Islet precursor cell (in vitro differentiated cells): ENCODE measurements around the gene PPARA.
A peak's percentile ranks its signal among the peaks of the same experiment; 100 is the strongest.
"Not testable (repeated sequence)": the region's sequence is repeated elsewhere in the genome, so short reads cannot be mapped to it uniquely, and the experiment has no call there.

Source experiments
- DNase-seq: peaks from one replicate; pipeline ENCODE4 v3.0.0-alpha.2; 2018

Gene PPARA

GRCh38 chr22:46176508-46177003, 26.2 kb downstream of the PPARA start:
- DNase-seq, result no peak

DNA sequence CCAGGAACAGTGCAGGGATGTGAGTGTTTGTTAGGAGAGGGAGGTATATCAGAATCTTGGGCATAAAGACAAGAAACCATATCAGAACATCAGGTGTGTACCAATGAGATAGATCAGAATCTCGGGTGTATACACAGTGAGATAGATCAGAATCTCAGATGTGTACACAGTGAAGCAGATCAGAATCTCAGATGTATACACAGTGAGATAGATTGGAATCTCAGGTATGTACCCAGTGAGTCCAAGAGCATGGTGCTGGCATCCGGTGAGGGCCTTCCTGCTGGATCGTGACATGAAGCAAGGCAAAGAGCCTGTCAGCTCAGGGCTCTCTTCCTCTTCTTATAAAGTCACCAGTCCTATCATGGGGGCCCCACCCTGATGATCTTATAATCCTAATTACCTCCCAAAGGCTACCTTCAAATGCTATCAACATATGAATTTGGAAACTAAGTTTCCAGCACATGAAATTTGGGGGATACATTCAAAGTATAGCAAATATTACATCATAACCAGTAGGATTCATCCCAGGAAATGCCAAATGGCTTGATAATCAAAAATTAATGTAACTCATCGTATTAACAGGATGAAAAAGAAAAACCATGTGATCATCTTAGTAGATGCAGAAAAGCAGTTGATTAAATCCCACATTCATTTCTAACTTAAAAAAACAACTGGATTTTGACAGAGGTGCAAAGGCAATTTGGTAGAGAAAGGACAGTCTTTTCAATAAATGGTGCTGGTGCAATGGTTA, 28.6 kb downstream of the PPARA start:
- no peak for DNase-seq

DNA sequence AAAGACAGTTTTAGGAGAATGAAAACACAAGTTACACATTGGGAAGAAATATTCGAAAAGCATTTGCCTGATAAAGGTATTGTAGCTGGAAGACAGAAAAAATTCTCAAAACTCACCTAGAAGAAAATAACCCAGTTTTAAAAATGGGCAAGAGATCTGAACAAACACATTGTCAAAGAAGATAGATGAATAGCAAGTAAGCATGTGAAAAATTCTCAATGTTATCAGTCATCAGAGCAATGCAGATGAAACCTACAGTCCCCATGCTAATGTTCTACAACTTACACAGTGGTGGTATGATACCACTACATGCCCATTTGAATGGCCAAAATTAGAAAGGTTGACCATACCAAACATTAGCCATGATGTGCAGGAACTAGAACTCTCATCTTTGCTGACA, 29.4 kb downstream of the PPARA start:
- no peak for DNase-seq

DNA sequence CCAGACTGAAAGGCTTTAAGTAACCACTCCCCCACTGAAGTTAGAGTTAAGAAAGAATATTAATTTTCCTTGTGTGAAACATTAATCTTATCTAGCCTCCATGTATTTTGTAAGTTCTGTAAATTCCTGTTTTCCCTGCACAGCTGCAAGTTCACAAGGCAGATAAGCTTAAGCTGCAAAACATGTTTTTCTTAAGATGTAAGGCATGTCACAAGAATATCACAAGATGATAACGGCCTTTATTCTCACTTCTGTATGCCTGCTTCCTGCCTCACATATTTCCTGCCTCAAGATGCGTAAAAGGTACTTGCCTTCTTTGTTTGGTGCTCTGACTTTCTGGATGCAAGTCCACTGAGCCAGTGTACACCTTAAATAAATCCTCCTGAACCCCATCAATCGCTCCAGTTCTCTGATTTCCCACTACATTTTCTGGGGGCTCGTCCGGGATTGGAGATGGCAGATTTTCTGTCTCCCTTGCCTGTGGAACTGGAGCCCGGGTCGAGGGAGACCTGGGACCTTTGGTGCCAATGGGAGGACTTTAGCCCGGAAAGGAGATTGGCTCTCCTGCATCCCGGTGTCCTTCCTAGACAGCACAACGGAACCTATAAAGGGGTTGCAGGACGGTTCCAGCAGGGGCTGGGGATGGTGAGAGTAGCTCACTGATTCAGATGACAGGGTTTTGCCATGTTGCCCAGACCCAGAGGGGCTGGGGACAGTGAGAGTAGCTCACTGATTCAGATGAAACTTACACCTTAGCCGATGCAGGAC, 30.2 kb downstream of the PPARA start:
- no peak for DNase-seq

DNA sequence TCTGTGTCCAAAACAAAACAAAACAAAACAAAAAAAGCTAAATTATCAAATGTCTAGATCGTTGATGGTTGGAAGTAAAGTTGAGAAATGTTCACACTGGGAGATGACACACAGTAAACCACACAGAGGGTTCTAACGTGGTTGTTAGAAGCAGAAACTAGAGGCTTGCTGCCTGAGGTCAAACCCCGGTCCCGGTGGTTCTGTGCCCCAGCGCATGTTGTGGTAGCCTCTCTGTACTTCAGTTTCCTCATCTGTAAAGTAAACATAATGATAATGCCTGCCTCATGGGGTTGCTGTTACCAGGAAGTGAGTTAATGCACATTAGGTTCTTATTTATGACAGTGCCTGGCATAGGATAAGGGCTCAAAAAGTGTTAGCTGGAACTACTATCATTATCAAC, 33.4 kb downstream of the PPARA start:
- no peak for DNase-seq

GRCh38 chr22:46185283-46185682, 35.0 kb downstream of the PPARA start:
- no peak for DNase-seq

DNA sequence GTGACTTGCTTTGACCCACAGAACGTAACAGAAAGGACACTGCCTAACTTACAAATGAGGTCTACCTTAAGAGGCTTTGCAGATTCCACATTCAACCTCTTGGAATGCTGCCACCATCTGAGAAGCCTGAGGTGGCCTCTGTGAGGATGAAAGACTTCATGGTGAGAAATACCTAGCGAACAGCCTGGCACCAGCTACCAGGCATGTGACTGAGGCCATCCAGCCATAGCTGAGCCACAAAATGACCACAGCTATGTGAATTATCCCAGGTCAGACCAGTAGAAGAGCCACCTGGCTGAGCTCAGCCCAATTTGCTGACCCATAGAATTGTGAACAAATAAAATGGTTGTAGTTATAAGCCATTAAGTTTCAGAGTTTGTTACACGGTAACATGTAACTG, 37.5 kb downstream of the PPARA start:
- DNase-seq, result no peak

GRCh38 chr22:46192210-46192993, 42.1 kb downstream of the PPARA start:
- no peak for DNase-seq

DNA sequence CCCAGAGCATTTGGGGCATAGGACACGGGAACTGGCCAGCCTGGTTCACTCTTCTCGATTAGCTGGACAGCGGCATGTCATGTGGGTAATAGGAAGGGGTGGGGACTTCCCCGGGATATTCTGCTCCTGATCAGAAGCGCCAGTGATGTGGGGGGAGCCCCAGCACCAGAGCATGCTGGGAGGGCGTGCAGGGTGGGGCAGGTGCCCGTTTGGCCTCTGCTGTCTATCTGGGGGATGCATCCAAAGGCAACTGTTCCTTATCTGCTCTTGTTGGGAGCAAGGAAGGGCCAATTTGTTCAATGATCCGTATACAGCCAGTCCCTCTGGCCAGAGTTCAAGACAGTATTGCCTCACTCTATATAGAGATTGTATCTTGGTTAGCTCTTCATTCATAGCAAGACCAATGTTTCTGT, 43.6 kb downstream of the PPARA start:
- no peak for DNase-seq

DNA sequence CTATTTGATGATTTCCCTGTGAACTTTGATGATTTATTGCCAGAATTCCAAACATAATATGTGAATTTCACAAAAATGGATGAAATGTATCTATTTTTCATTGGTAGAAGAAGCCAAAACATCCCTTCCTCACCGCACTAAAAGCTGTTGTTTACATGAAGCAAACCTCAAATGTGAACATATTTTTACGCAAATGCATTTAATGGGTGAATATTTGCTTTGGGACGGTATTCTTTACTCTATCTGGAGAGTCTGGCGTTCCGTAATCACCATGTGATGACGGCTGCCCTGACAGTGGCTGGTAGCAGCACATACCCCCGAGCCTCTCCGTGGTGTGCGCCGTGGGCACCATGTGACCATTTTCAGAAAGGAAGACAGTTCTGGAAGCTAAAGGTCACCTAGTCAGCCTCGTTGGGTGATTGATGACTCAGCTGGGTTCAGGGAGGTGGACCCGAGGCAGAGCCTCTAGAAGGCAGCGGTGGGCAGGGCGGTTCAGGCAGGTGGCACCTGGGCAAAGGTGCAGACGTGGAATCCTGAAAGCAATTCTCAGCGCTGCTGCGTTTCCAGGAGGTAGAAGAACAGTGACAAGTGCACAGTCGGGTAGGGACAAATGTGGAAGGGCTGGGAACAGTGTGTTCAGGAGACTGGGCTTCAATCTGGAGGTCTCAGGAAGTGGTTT, 45.3 kb downstream of the PPARA start:
- no peak for DNase-seq

- no peak for DNase-seq
These were observed 46.0 kb downstream of the PPARA start for GRCh38 chr22:46196278-46196677.

DNA sequence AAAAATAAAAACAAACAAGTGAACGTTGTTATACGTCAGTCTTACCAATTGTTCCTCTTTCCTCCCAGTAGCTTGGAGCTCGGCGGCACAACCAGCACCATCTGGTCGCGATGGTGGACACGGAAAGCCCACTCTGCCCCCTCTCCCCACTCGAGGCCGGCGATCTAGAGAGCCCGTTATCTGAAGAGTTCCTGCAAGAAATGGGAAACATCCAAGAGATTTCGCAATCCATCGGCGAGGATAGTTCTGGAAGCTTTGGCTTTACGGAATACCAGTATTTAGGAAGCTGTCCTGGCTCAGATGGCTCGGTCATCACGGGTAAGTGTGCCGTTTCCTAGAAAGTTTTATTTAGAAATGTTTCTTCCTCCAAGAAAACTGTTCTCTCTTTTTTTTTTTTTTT, 47.9 kb downstream of the PPARA start:
- DNase-seq, result no peak

DNA sequence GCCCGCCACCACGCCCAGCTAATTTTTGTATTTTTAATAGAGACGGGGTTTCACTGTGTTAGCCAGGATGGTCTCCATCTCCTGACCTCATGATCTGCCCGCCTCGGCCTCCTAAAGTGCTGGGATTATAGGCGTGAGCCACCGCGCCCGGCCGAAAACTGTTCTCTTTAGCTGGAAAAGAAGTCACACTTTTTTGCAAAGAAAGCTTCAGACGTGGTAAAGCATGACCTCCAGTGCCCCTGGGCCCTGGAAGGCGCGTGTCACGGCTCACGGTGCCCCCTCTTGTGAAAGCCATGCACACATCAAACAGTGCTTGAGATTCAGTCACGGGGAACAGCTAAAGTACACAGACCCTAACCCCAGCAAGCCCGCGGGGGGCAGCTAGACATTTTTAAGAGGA, 48.5 kb downstream of the PPARA start:
- DNase-seq, result not testable (repeated sequence)

GRCh38 chr22:46201059-46201757, 50.9 kb downstream of the PPARA start:
- DNase-seq, result peak; percentile 87

DNA sequence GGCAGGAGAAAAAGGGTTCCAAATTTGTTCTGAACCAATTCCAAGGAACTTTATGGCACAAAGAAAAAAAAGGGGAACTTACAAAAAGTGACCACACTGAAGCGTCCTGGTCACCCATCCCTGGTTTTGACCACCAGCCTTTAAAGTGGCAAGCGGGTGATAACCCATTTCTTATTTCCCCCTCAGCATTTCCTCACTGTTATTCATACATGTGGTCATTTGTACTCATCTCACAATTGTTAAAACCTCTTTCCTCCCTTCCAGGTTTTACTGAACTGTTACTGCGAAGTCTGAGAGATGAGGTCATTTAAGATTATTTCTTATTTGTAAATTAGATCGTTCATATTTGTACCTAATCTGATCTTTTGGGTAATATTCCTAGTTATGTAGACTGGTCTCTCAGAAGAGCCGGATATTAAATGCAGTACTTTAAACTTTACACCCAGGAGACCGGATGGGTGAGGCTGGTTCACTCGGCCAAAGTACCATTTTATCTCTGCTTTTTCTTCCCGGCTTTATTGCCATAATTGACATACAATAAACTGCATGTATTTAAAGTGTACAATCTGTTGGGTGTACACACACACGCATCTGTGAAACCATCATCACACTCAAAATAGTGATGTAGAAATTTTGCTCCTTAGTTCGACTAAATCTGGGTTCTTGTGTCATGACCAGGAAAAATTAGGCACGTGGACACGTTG, 52.7 kb downstream of the PPARA start:
- no peak for DNase-seq

DNA sequence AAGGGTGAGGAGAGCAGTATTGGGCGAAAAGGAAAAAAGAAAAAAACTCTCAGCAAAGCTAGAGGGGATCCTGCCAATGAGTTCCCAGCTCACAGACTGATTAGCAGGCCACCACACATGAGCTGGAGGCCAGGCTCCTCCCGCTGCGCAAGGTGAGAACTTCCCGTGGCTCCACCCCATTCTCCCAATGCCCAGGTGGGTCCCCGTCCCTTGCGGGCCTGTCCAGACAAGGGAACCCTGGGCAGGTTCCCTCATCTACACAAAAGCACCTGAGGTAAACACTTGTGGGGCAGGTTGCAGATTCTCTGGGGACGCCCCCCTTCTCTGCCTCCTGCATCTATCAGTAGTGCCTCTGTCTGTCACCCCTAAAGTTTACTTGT, 53.3 kb downstream of the PPARA start:
- DNase-seq, result no peak

DNA sequence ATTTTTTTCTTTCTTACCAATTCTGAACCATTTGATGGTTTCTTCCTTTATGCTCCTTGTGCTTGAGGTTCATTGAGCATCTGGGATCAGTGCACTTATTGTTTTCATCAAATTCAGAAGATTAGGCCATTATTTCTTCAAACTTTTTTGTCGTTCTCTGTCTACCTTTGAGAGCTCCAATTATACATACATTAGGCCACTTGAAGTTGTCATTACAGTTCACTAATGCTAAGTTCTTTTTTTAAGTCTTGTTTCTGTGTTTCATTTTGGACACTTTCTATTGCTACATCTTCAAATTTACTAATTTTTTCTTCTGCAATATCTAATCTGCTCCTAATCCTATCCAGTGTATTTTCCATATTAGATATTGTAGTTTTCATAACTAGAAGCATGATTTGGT, 58.9 kb downstream of the PPARA start:
- no peak for DNase-seq

- no peak for DNase-seq
These were observed 61.9 kb downstream of the PPARA start for GRCh38 chr22:46212195-46212594.

GRCh38 chr22:46213052-46213451, 62.7 kb downstream of the PPARA start:
- no peak for DNase-seq

- no peak for DNase-seq
These were observed 63.8 kb downstream of the PPARA start for GRCh38 chr22:46214149-46214548.

GRCh38 chr22:46214616-46215015, 64.3 kb downstream of the PPARA start:
- DNase-seq, result no peak

- no peak for DNase-seq
These were observed 69.3 kb downstream of the PPARA start for GRCh38 chr22:46219636-46220035.
